Activated naive CD8-positive, alpha-beta T cell treated with anti-CD3 and anti-CD28 coated beads, Interleukin-2, amount 10 ng/mL, durations not matched to agents 7 days and 5 days (primary cell): Measurements from ENCODE around the gene HOMER2. TPM values are rescaled to one million over a fixed set of nuclear protein-coding genes. Genes with fewer than 3 reads are reported as not detected.

Experiments used
- ATAC-seq: fragments of 150-1000 bp; cut with Tn5 transposase; one replicate; pipeline ENCODE4 v1.10.0; 2021; ENCODE audit warnings: low read depth, moderate library complexity
- POLR2A ChIA-PET: fragments of 350-600 bp; sonication (Branson Sonifier 250); formaldehyde crosslinking; loops from one replicate; lab custom pipeline; 2021; ENCODE audit warnings: antibody characterized with exemption; lab: Charles Lee
- DNase-seq: peaks from one replicate; pipeline ENCODE4 v3.0.0; 2021
- H3K27ac Mint-ChIP-seq: one replicate; pipeline ENCODE4 v1.8.0; 2022; ENCODE audit warnings: mild to moderate bottlenecking, mixed read lengths
- H3K27me3 Mint-ChIP-seq: one replicate; pipeline ENCODE4 v1.8.0; 2022; ENCODE audit warnings: mild to moderate bottlenecking, moderate library complexity, mixed read lengths
- H3K36me3 Mint-ChIP-seq: one replicate; pipeline ENCODE4 v1.8.0; 2021; ENCODE audit warnings: mild to moderate bottlenecking, mixed read lengths
- H3K4me1 Mint-ChIP-seq: one replicate; pipeline ENCODE4 v1.8.0; 2021; ENCODE audit warnings: mixed read lengths
- H3K4me3 Mint-ChIP-seq: one replicate; pipeline ENCODE4 v1.8.0; 2022; ENCODE audit warnings: mild to moderate bottlenecking, moderate library complexity, mixed read lengths
- H3K9me3 Mint-ChIP-seq: one replicate; pipeline ENCODE4 v1.8.0; 2021; ENCODE audit warnings: mixed read lengths
- total RNA-seq, 2 experiments: library from RNA; stranded (reverse); gene quantifications; one replicate each; pipeline ENCODE4 v1.2.3, GENCODE V29; 2021

HOMER2 gene
- total RNA-seq, 2 experiments from 2014 or later = 6.3 to 6.6 TPM

DNA sequence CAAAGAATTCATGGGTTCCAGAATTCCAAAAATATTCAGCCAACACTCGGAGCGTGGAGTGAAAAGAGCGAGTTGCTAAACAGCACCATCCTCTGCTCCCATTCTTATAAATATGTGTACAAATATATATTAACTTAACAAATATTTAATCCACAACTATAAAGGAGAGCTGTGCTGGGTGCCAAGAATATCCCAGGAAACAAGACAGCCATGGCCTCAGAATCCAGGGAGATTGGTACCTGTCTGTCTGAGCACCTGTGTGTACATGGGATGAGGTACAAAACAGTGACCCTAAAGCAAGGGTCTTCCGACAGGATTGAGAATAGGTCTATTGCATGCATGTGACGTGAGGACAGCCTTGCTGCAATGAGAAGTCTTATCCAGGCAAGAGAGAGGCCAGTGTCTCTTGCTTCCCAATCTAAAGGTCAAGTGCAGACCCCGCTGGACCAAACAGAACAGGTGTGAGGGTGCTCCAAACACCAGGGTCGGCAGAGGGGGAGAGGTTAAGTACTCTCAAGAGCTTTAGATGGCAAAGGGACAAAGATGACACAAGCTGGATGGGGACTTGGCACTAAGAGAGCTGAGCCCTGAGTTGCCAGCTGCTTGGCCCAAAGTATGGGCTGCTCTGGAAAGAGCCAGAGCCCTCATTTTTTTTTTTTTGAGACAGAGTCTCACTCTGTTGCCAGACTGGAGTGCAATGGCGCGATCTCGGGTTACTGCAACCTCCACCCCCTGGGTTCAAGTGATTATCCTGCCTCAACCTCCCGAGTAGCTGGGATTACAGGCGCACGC, 36.2 kb downstream of the HOMER2 start:
- no peaks in the 10 kb centered on the region for H3K36me3 Mint-ChIP-seq
- no peaks in the 10 kb centered on the region for H3K4me1 Mint-ChIP-seq
- POLR2A ChIA-PET = no interaction called here
- DNase-seq = no peak
- no peak for ATAC-seq
- H3K9me3 Mint-ChIP-seq = no peaks in the 10 kb centered on the region
- H3K4me3 Mint-ChIP-seq = no peak overlapping the region
- H3K27ac Mint-ChIP-seq = no peak overlapping the region
- peaks cover 2% of the 10 kb centered on the region for H3K27me3 Mint-ChIP-seq

- POLR2A ChIA-PET = no interaction called here
- no peak for ATAC-seq
- H3K36me3 Mint-ChIP-seq = peaks cover under 1% of the 10 kb centered on the region
- peaks cover under 1% of the 10 kb centered on the region for H3K27me3 Mint-ChIP-seq
- no peak overlapping the region for H3K4me3 Mint-ChIP-seq
- H3K9me3 Mint-ChIP-seq = peaks cover 1% of the 10 kb centered on the region
- DNase-seq = no peak
- H3K4me1 Mint-ChIP-seq = peaks cover 4% of the 10 kb centered on the region
- H3K27ac Mint-ChIP-seq = no peak overlapping the region
These were observed 38.1 kb downstream of the HOMER2 start for GRCh38 chr15:82914396-82914795.

DNA sequence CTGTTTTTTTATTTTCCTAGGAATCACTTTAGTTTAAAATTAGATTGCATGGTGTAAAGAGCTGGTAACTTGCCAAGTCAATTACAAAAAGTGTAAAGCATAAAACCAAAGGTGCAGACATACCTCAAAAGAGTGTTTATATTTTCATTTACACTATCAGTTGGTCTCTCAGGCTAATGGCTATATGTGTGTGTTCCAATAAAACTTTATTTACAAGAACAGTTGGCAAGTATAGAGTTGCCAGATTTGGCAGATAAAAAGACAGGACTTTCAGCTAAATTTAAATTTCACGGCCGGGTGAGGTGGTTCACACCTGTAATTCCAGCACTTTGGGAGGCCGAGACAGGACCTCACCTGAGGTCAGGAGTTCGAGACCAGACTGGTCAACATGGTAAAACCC, 41.1 kb downstream of the HOMER2 start:
- no peak for ATAC-seq
- DNase-seq = no peak
- POLR2A ChIA-PET = interaction anchor here (0.6 kb wide), 1 partner anchor 371 kb away, joined by 3 read pairs; no protein-coding TSS in a partner anchor
- Mint-ChIP-seq H3K9me3 (peaks cover 9% of the 10 kb centered on the region), H3K27ac (no peak overlapping the region), H3K4me1 (peaks cover 4% of the 10 kb centered on the region), H3K36me3 (peaks cover 3% of the 10 kb centered on the region), H3K27me3 (peaks cover 8% of the 10 kb centered on the region), H3K4me3 (no peak overlapping the region)

- peaks cover 4% of the 10 kb centered on the region for H3K4me1 Mint-ChIP-seq
- POLR2A ChIA-PET = no interaction called here
- no peak overlapping the region for H3K4me3 Mint-ChIP-seq
- peaks cover 3% of the 10 kb centered on the region for H3K36me3 Mint-ChIP-seq
- H3K9me3 Mint-ChIP-seq = peaks cover 9% of the 10 kb centered on the region
- ATAC-seq (no peak), DNase-seq (no peak)
- peaks cover 8% of the 10 kb centered on the region for H3K27me3 Mint-ChIP-seq
- no peak overlapping the region for H3K27ac Mint-ChIP-seq
These were observed 41.8 kb downstream of the HOMER2 start for GRCh38 chr15:82910721-82911120.

DNA sequence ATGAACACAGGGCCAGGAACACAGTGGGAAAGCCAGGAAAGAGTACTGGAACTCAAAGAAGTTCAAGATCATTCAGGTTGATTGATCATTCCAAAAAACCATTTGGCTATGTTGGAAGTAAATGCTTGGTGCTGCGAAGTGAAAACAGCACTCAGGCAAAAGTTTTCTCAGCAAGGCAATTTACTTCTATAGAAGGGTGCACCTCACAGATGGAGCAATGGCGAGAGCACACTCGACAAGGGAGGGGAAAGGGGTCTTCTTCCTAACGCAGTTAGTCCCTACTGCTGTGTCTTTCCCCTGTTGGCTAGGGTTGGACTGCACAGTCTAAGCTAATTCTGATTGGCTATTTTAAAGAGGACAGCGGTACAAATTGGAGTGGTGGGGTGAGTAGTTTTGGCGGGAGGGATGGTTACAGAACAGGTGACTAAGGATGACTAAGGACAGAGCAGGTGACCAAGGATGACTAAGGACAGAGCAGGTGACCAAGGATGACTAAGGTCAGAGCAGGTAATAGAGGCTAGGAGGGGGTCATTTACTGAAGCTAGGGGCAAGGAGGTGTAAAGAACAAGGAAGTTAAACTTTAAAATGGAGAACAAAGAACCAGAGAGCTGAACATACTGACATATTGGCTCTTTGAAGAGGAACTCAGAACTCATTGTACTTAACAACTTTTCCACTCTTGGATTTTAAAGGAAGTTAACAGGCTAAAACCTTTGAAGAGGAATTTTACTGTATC, 43.3 kb downstream of the HOMER2 start:
- Mint-ChIP-seq H3K9me3 (peaks cover 9% of the 10 kb centered on the region), H3K27ac (no peak overlapping the region), H3K4me1 (peaks cover 4% of the 10 kb centered on the region), H3K36me3 (peaks cover 3% of the 10 kb centered on the region), H3K27me3 (peaks cover 11% of the 10 kb centered on the region), H3K4me3 (no peak overlapping the region)
- POLR2A ChIA-PET = interaction anchor here (0.6 kb wide), 1 partner anchor 15 kb away, joined by 3 read pairs; no protein-coding TSS in a partner anchor
- no peak for DNase-seq
- no peak for ATAC-seq

DNA sequence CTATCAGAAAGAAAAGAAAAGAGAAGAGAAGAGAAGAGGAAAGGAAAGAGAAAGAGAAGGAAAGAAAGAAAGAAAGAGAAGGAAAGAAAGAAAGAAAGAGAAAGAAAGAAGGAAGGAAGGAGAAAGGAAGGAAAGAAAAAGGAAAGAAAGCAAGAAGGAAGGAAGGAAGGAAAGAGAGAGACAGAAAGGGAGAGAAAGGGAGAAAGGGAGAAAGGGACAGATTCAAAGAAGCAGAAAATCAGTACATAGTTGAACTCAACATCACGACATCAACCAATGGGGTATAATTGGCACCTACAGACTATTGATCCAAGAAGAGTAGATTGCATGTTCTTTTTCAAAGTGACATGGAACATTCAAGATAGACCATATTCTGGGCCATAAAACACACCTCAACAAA, 45.2 kb downstream of the HOMER2 start:
- peaks cover 4% of the 10 kb centered on the region for H3K4me1 Mint-ChIP-seq
- no peak overlapping the region for H3K27ac Mint-ChIP-seq
- peaks cover 3% of the 10 kb centered on the region for H3K36me3 Mint-ChIP-seq
- DNase-seq = no peak
- ATAC-seq = no peak
- POLR2A ChIA-PET = no interaction called here
- H3K27me3 Mint-ChIP-seq = peaks cover 11% of the 10 kb centered on the region
- peaks cover 9% of the 10 kb centered on the region for H3K9me3 Mint-ChIP-seq
- no peak overlapping the region for H3K4me3 Mint-ChIP-seq

DNA sequence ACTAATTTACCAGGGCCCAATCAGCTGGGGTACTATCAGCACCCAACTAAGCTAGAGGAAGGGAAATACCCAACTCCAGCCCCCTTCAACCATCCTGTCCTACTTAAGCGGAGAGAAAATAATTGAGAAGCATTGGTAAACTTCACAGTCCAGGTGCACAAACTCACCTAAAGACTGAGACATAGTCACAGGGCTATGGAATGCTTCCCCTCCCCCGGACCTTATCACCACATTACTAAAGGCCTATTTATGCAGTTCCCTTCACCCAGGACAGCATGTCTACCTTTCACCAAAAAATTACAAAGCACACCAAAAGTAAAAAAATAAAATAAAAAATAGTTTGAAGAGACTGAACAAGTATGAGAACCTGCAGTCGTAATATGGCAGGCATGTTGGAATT, 47.9 kb downstream of the HOMER2 start:
- peaks cover 11% of the 10 kb centered on the region for H3K27me3 Mint-ChIP-seq
- H3K4me1 Mint-ChIP-seq = peaks cover 2% of the 10 kb centered on the region
- POLR2A ChIA-PET = no interaction called here
- peaks cover 3% of the 10 kb centered on the region for H3K36me3 Mint-ChIP-seq
- DNase-seq (no peak), ATAC-seq (no peak)
- H3K4me3 Mint-ChIP-seq = no peak overlapping the region
- peaks cover 9% of the 10 kb centered on the region for H3K9me3 Mint-ChIP-seq
- no peak overlapping the region for H3K27ac Mint-ChIP-seq

DNA sequence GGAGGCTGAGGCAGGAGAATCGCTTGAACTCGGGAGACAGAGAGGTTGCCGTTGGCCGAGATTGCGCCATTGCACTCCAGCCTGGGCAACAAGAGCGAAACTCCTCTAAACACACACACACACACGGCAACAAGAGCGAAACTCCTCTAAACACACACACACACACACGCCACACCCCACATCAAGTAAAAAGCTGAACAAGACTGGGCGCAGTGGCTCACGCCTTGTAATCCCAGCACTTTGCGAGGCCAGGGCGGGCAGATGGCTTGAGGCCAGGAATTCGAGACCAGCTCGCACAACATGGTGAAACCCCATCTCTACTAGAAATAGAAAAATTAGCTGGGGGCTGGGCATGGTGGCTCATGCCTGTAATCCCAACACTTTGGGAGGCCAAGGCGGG, 49.0 kb downstream of the HOMER2 start:
- no peaks in the 10 kb centered on the region for H3K36me3 Mint-ChIP-seq

GRCh38 chr15:82901114-82901805, 51.3 kb downstream of the HOMER2 start:
- H3K4me3 Mint-ChIP-seq = no peak overlapping the region
- H3K27me3 Mint-ChIP-seq = peaks cover 6% of the 10 kb centered on the region
- H3K27ac Mint-ChIP-seq = no peak overlapping the region
- no peaks in the 10 kb centered on the region for H3K36me3 Mint-ChIP-seq
- DNase-seq (no peak), ATAC-seq (no peak)
- POLR2A ChIA-PET = no interaction called here
- no peaks in the 10 kb centered on the region for H3K9me3 Mint-ChIP-seq
- peaks cover 2% of the 10 kb centered on the region for H3K4me1 Mint-ChIP-seq

More for the DNA sequence above, 49.0 kb downstream of the HOMER2 start:
- H3K27me3 Mint-ChIP-seq = peaks cover 9% of the 10 kb centered on the region
- no peak overlapping the region for H3K27ac Mint-ChIP-seq
- DNase-seq = no peak
- H3K4me1 Mint-ChIP-seq = peaks cover 2% of the 10 kb centered on the region
- POLR2A ChIA-PET = no interaction called here
- no peak overlapping the region for H3K4me3 Mint-ChIP-seq
- ATAC-seq = no peak
- H3K9me3 Mint-ChIP-seq = peaks cover 2% of the 10 kb centered on the region

- Mint-ChIP-seq H3K36me3 (no peaks in the 10 kb centered on the region), H3K4me1 (peaks cover 2% of the 10 kb centered on the region), H3K27me3 (peaks cover 8% of the 10 kb centered on the region), H3K4me3 (no peak overlapping the region), H3K9me3 (no peaks in the 10 kb centered on the region), H3K27ac (no peak overlapping the region)
- POLR2A ChIA-PET = no interaction called here
- no peak for DNase-seq
- no peak for ATAC-seq
These were observed 51.9 kb downstream of the HOMER2 start for GRCh38 chr15:82900511-82901060.

DNA sequence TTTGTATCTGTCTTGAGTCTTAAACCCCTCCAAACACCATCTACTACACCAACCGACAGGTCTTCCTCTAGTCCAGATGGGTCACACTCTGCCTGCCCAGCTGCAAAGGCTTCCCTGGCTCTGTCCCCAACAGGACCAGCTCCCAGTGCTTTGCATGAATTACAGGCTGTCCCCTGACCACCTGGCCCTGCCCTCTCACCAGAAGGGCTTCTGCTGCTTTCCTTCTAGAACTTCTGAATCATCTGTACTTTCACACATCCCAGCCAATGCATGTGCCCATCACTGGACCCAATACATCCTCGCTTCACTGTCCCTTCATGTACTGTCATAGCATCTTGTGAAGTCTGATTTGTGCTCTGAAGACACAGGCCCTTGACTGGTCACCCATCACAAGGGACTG, 53.6 kb downstream of the HOMER2 start:
- H3K27ac Mint-ChIP-seq = no peak overlapping the region
- POLR2A ChIA-PET = no interaction called here
- peaks cover 2% of the 10 kb centered on the region for H3K4me1 Mint-ChIP-seq
- no peaks in the 10 kb centered on the region for H3K9me3 Mint-ChIP-seq
- H3K27me3 Mint-ChIP-seq = peaks cover 5% of the 10 kb centered on the region
- H3K4me3 Mint-ChIP-seq = no peak overlapping the region
- H3K36me3 Mint-ChIP-seq = no peaks in the 10 kb centered on the region
- no peak for ATAC-seq
- DNase-seq = no peak

DNA sequence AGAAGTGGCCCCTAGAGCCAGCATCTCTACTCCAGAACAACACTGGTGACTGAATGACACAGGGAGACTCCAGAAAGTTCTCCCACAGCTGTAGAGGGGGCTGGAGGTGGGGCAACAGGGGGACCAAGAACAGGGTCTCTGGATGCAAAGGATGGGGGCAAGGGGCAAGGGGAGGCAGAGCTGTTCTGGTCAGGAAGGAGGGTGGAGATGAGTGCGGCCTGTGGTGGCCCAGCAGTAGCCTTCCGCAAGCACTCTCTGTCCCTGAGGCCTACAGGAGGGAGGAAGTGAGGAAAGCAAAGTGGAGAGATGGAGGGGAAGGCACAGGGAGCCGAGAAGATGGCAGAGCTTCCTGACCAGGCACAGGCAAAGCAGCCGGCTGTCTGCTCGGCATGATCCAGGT, 56.5 kb downstream of the HOMER2 start:
- Mint-ChIP-seq H3K9me3 (no peaks in the 10 kb centered on the region), H3K4me1 (no peaks in the 10 kb centered on the region), H3K4me3 (no peak overlapping the region), H3K27ac (no peak overlapping the region), H3K27me3 (peaks cover 7% of the 10 kb centered on the region), H3K36me3 (no peaks in the 10 kb centered on the region)
- ATAC-seq = no peak
- POLR2A ChIA-PET = no interaction called here
- DNase-seq = no peak

- Mint-ChIP-seq H3K27me3 (peaks cover 7% of the 10 kb centered on the region), H3K9me3 (no peaks in the 10 kb centered on the region), H3K36me3 (no peaks in the 10 kb centered on the region), H3K4me1 (no peaks in the 10 kb centered on the region), H3K4me3 (no peak overlapping the region), H3K27ac (no peak overlapping the region)
- no peak for ATAC-seq
- no peak for DNase-seq
- POLR2A ChIA-PET = no interaction called here
These were observed 57.5 kb downstream of the HOMER2 start for GRCh38 chr15:82894971-82895520.
